GM21737 (cell line): ENCODE measurements around the gene NTHL1.

Experiments used
- ATAC-seq: cut with Tn5 transposase; IDR thresholded peaks from one replicate; pipeline ENCODE4 v1.9.1; 2021; ENCODE audit warnings: mild to moderate bottlenecking, moderate library complexity; ENCODE audit not compliant: unreplicated experiment

The NTHL1 gene

GRCh38 chr16:2084895-2085625 is 37.4 kb upstream of the NTHL1 start:
- ATAC-seq: no peak

- ATAC-seq: no peak
Measured at GRCh38 chr16:2083876-2084780, 36.5 kb upstream of the NTHL1 start.

- no peak for ATAC-seq
Measured at GRCh38 chr16:2083409-2083808, 35.8 kb upstream of the NTHL1 start.

- no peak for ATAC-seq
Measured at GRCh38 chr16:2082983-2083364, 35.3 kb upstream of the NTHL1 start.

GRCh38 chr16:2082171-2082982 is 34.7 kb upstream of the NTHL1 start:
- no peak for ATAC-seq

GRCh38 chr16:2081201-2082084 is 33.8 kb upstream of the NTHL1 start:
- no peak for ATAC-seq

- ATAC-seq: no peak
Measured at GRCh38 chr16:2079991-2080390, 32.4 kb upstream of the NTHL1 start.

GRCh38 chr16:2079311-2079800 is 31.7 kb upstream of the NTHL1 start:
- no peak for ATAC-seq

- no peak for ATAC-seq
Measured at GRCh38 chr16:2078691-2079090, 31.1 kb upstream of the NTHL1 start.

- no peak for ATAC-seq
Measured at GRCh38 chr16:2078096-2078495, 30.5 kb upstream of the NTHL1 start.

- ATAC-seq: no peak
Measured at GRCh38 chr16:2077696-2078095, 30.1 kb upstream of the NTHL1 start.

- no peak for ATAC-seq
Measured at GRCh38 chr16:2077016-2077415, 29.4 kb upstream of the NTHL1 start.

- ATAC-seq: no peak
Measured at GRCh38 chr16:2076072-2076865, 28.6 kb upstream of the NTHL1 start.

- ATAC-seq: no peak
Measured at GRCh38 chr16:2075631-2076030, 28.0 kb upstream of the NTHL1 start.

- ATAC-seq: no peak
Measured at GRCh38 chr16:2074071-2074470, 26.4 kb upstream of the NTHL1 start.

GRCh38 chr16:2072926-2073325 is 25.3 kb upstream of the NTHL1 start:
- no peak for ATAC-seq

GRCh38 chr16:2071454-2072202 is 24.0 kb upstream of the NTHL1 start:
- ATAC-seq: no peak

- no peak for ATAC-seq
Measured at GRCh38 chr16:2070576-2071453, 23.2 kb upstream of the NTHL1 start.
